HG03342 (cell line): Measurements from ENCODE around the gene UBIAD1.

Source experiments
- ATAC-seq: cut with Tn5 transposase; IDR thresholded peaks from one replicate; pipeline ENCODE4 v1.9.1; 2021; ENCODE audit warnings: mild to moderate bottlenecking, moderate library complexity; ENCODE audit not compliant: unreplicated experiment

The UBIAD1 gene

DNA sequence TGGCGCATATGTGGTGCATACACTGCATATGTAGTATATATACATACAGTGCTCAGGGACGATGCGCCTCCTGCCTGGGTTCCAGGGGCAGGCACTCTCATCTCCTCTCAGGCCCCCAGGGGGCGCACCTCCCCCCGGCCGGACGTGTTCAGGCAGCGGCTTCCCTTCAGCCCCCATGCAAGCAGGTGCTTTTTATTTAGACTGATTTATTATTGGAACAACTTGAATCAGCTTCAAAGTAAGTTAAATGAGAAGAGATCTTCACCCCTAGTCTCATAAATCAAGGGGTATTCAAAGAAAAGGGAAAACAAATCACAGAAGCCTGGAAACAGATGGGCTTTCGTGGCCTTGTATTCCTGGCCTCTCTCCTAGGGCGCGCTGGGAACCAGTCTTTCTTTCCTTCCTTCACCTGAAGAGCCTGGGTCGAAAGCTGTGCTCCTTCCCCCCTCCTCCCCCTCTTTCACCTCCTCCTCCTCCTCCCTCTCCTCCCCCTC, 64.6 kb downstream of the UBIAD1 start:
- no peak for ATAC-seq
